BE2C (cell line): ENCODE results near the gene CBLIF. TPM values are rescaled to one million over a fixed set of nuclear protein-coding genes. Genes with fewer than 3 reads are reported as not detected.
"Not testable (repeated sequence)": the region's sequence is repeated elsewhere in the genome, so short reads cannot be mapped to it uniquely, and the experiment has no call there.

Experiments
- DNase-seq: peaks from one replicate; pipeline ENCODE4 v3.0.0-alpha.2; 2020
- H3K27me3 ChIP-seq: fragments of 250-450 bp; sonication (Bioruptor Pico); 2 replicates; pipeline ENCODE4 v1.5.1; 2020; ENCODE audit warnings: mild to moderate bottlenecking
- H3K36me3 ChIP-seq: fragments of 250-450 bp; sonication (Bioruptor Pico); 2 replicates; pipeline ENCODE4 v1.5.1; 2020; ENCODE audit warnings: mild to moderate bottlenecking
- H3K4me1 ChIP-seq: fragments of 250-450 bp; sonication (Bioruptor Pico); 2 replicates; pipeline ENCODE4 v1.5.1; 2020
- H3K4me3 ChIP-seq: 2 replicates; pipeline ENCODE4 v1.5.1; 2011; ENCODE audit warnings: low read depth, low read length
- H3K9me3 ChIP-seq: fragments of 250-450 bp; sonication (Bioruptor Pico); 2 replicates; pipeline ENCODE4 v1.5.1; 2020
- CTCF ChIP-seq: IDR thresholded peaks from 2 replicates; pipeline ENCODE4 v1.5.1; 2012; ENCODE audit warnings: mild to moderate bottlenecking, low read depth, low read length
- polyA plus RNA-seq: library from polyadenylated mRNA; unstranded; fragments of >200 nt; gene quantifications from one replicate; pipeline ENCODE4 v1.2.1, GENCODE V29; 2012; ENCODE audit warnings: low read depth, missing spikeins; ENCODE audit not compliant: insufficient read length, insufficient read depth

The CBLIF gene
- polyA plus RNA-seq: not detected

GRCh38 chr11:59845399-59845798, at the start of gene CBLIF:
Gene CBLIF (minus strand): TSS chr11:59845499. CDS start chr11:59845453, 46 bp downstream.
- Histone ChIP-seq H3K9me3 (no peaks in the 10 kb centered on the region), H3K4me3 (no peak within 1 kb of the TSS), H3K27me3 (no peaks in the 10 kb centered on the region), H3K4me1 (no peaks in the 10 kb centered on the region), H3K36me3 (no peaks in the 10 kb centered on the region)
- no peak for TF ChIP-seq CTCF
- no peak for DNase-seq

GRCh38 chr11:59894616-59895015, 49.3 kb upstream of the CBLIF start:
- Histone ChIP-seq H3K4me1 (no peaks in the 10 kb centered on the region), H3K9me3 (no peaks in the 10 kb centered on the region)
- no peak for TF ChIP-seq CTCF

GRCh38 chr11:59891781-59892181, 46.5 kb upstream of the CBLIF start:
- Histone ChIP-seq H3K9me3 (no peaks in the 10 kb centered on the region), H3K27me3 (no peaks in the 10 kb centered on the region), H3K4me3 (no peak overlapping the region), H3K4me1 (no peaks in the 10 kb centered on the region), H3K36me3 (no peaks in the 10 kb centered on the region)
- TF ChIP-seq CTCF: no peak
- DNase-seq: no peak

More at GRCh38 chr11:59894616-59895015, 49.3 kb upstream of the CBLIF start:
- DNase-seq: no peak
- no peak overlapping the region for H3K4me3 ChIP-seq
- no peaks in the 10 kb centered on the region for H3K36me3 ChIP-seq
- no peaks in the 10 kb centered on the region for H3K27me3 ChIP-seq

GRCh38 chr11:59887156-59887555, 41.9 kb upstream of the CBLIF start:
- not testable (repeated sequence) for H3K4me3 ChIP-seq, H3K36me3 ChIP-seq, DNase-seq, H3K4me1 ChIP-seq, H3K9me3 ChIP-seq, H3K27me3 ChIP-seq

- TF ChIP-seq CTCF: no peak
- H3K27me3 ChIP-seq: no peaks in the 10 kb centered on the region
- no peak for DNase-seq
Observed at GRCh38 chr11:59883597-59883996, 38.3 kb upstream of the CBLIF start.

GRCh38 chr11:59879567-59879966, 34.3 kb upstream of the CBLIF start:
- Histone ChIP-seq H3K9me3 (no peaks in the 10 kb centered on the region), H3K36me3 (no peaks in the 10 kb centered on the region), H3K4me1 (no peaks in the 10 kb centered on the region), H3K4me3 (no peak overlapping the region), H3K27me3 (no peaks in the 10 kb centered on the region)
- no peak for DNase-seq
- no peak for TF ChIP-seq CTCF

More at GRCh38 chr11:59883597-59883996, 38.3 kb upstream of the CBLIF start:
- Histone ChIP-seq H3K9me3 (no peaks in the 10 kb centered on the region), H3K4me1 (no peaks in the 10 kb centered on the region), H3K4me3 (no peak overlapping the region), H3K36me3 (no peaks in the 10 kb centered on the region)

GRCh38 chr11:59878575-59878974, 33.3 kb upstream of the CBLIF start, which contains the start of gene OOSP3:
Gene OOSP3 (plus strand): TSS chr11:59878782. CDS start chr11:59878809, 27 bp downstream.
- H3K27me3 ChIP-seq: no peaks in the 10 kb centered on the region
- H3K9me3 ChIP-seq: no peaks in the 10 kb centered on the region
- no peaks in the 10 kb centered on the region for H3K36me3 ChIP-seq
- H3K4me1 ChIP-seq: no peaks in the 10 kb centered on the region
- H3K4me3 ChIP-seq: no peak within 1 kb of the TSS
- TF ChIP-seq CTCF: no peak
- DNase-seq: no peak
